ENCODE results near the gene SORCS2. TPM values are rescaled to one million over a fixed set of nuclear protein-coding genes. Genes with fewer than 3 reads are reported as not detected.
A peak's percentile ranks its signal among the peaks of the same experiment; 100 is the strongest.

Gene SORCS2
- total and polyA plus RNA-seq, 12 donors = 0.25 to 5.4 (median 2.2) TPM

DNA sequence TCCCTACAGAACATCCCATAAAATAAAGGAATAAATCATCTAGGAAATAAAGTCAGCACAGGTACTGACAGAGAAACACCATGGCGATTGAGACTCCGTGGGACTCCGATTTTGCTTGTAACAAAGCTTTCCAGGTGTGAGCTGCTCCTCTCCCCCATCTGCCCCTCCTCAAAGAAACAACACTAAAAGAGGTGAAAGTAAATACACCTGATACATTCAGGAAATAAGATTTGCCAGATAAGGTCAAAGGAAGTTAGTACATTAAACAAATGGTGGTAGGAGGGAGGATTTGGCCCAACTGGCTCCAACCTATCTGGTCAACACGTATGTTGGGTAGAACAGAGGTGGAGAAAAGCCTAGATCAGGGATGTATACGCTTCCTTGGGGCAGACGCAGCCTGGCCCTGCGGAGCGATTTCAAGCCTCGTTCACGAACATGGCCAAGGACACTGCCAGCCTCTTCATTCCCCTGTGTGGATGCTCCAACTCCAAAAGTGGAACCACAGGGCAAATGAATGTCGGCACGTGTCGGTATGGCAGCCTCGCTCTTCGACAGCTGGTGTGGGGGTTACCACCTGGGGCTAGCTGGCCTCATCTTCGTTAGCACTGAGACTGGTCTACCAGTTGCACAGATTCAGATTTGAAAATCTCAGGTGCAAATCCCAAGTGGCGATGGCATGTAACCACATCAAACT is 584.8 kb downstream of the SORCS2 start:
- ATAC-seq (no peak), DNase-seq (no peak)
- H3K4me1 ChIP-seq = peaks cover 14 to 47% (median 29%) of the 10 kb centered on the region in 9 donors

DNA sequence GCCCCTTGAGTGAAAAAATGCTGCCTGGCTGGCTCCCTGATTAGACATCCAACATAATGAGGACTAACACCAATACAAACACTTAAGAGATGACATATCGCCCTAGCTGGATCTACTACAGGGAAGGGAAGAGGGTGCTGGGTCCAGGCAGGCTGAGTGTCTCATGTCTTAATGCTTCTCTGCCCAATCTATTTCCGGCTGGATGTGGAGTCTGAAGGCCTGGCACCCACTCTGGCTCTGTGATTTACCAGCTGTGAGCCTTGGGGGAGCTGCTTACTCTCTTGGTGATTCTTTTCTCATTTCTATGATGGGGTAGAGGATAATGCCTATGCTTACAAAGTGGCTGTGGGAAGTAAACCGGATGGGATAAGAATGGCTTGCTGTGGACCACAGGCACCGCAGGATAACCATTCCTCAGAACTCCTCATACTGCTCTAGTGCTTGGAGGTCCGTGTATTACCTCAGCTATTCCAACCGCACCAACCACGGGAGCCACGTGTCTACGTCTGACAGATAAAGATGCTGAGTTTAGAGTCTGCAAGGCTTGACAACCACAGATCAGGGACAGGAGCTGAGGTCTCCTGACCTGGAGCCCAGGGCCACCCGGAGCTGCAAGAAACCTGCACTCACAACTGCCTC is 585.7 kb downstream of the SORCS2 start:
- no peaks in the 10 kb centered on the region for H3K27me3 ChIP-seq
- intact Hi-C loops (cut with DNase I) = loop anchor here in 1 of 10 donors (10.0 kb wide), 1 partner anchor 207 kb away; no protein-coding TSS in a partner anchor
- H3K36me3 ChIP-seq = peaks cover 0 to 54% (median 11%) of the 10 kb centered on the region in 9 donors
- peak overlapping the region in 3 of 10 donors; percentile 62 to 76 (median 70) for H3K27ac ChIP-seq
- peak overlapping the region in 3 of 10 donors; percentile 42 for H3K4me3 ChIP-seq
- H3K4me1 ChIP-seq = peaks cover 18 to 48% (median 37%) of the 10 kb centered on the region in 9 donors
- ATAC-seq (no peak), DNase-seq (no peak)
- TF ChIP-seq, protein P1, sequence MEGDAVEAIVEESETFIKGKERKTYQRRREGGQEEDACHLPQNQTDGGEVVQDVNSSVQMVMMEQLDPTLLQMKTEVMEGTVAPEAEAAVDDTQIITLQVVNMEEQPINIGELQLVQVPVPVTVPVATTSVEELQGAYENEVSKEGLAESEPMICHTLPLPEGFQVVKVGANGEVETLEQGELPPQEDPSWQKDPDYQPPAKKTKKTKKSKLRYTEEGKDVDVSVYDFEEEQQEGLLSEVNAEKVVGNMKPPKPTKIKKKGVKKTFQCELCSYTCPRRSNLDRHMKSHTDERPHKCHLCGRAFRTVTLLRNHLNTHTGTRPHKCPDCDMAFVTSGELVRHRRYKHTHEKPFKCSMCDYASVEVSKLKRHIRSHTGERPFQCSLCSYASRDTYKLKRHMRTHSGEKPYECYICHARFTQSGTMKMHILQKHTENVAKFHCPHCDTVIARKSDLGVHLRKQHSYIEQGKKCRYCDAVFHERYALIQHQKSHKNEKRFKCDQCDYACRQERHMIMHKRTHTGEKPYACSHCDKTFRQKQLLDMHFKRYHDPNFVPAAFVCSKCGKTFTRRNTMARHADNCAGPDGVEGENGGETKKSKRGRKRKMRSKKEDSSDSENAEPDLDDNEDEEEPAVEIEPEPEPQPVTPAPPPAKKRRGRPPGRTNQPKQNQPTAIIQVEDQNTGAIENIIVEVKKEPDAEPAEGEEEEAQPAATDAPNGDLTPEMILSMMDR (IDR thresholded peaks at IDR 0.05) = no peak
- no peaks in the 10 kb centered on the region for H3K9me3 ChIP-seq
- WGBS, 2 donors = 94 to 95% methylated on average over 10 of the region's 10 CpGs

More for the DNA sequence above, 584.8 kb downstream of the SORCS2 start:
- intact Hi-C loops (cut with DNase I) = loop anchor here in 1 of 10 donors (10.0 kb wide), 1 partner anchor 208 kb away; no protein-coding TSS in a partner anchor
- no peak overlapping the region for H3K4me3 ChIP-seq
- WGBS, 2 donors = 98% methylated on average over 17 of the region's 17 CpGs
- TF ChIP-seq, protein P1 (IDR thresholded peaks at IDR 0.05) = no peak
- H3K27ac ChIP-seq = no peak overlapping the region
- H3K36me3 ChIP-seq = peaks cover 0 to 62% (median 11%) of the 10 kb centered on the region in 9 donors
- H3K27me3 ChIP-seq = no peaks in the 10 kb centered on the region
- no peaks in the 10 kb centered on the region for H3K9me3 ChIP-seq

DNA sequence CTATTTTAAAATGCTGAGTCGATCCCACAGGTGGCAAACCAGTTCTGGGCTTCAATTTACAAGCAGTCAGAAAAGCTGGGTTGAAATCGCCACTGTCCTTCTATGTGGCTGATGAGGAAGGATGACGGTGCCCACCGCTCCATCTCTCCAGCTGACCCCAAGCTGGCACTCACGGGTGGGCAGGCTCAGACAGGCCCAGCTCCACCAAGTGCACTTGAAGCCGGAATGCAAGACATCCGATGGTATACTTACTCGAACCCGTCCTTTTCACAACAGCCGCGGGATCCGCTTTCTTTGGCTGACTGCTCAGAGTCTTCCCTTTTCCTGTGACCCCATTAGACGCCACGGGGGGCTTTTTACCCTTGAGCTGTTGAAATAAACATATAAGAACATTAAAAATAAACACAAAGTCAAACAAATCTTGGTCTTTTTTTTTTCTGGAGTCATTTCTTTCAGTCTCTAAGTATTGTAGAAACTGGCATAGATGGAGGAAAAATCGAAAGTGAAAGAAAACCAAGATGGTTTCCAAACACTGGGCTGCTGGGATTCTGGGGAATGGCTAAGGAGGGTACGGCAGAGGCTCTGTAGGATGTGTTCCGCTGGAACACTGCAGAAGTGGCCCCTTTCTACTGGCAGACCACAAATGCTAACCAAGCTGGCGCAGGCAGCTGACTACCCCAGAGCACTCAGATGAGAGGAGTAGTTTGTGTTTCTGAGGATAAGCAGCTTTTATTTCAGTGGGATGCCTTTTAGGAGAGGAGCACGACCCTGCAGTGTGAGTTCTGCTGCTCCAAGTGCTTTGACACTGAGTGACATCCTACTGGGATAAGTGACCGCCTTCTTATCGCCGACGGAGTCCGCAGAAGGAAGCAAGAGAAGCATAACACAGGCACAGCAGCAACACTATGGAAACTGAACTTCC is 586.4 kb downstream of the SORCS2 start:
- Histone ChIP-seq H3K4me1 (peaks cover 18 to 53% (median 39%) of the 10 kb centered on the region in 9 donors), H3K27ac (peak overlapping the region in 8 of 10 donors; percentile 18 to 76 (median 52)), H3K36me3 (peaks cover 0 to 47% (median 11%) of the 10 kb centered on the region in 9 donors), H3K4me3 (peak overlapping the region in 5 of 10 donors; percentile 8 to 42 (median 42)), H3K9me3 (no peaks in the 10 kb centered on the region), H3K27me3 (no peaks in the 10 kb centered on the region)
- TF ChIP-seq, protein P1 (IDR thresholded peaks at IDR 0.05) = no peak
- 69 to 76% methylated on average over 24 of the region's 24 CpGs for WGBS, 2 donors
- DNase-seq (no peak), ATAC-seq (peak in 4 of 8 donors; percentile 3 to 19 (median 15))
- intact Hi-C loops (cut with DNase I) = loop anchor here in 1 of 10 donors (10.0 kb wide), 1 partner anchor 206 kb away; no protein-coding TSS in a partner anchor
